K562 (cell line): ENCODE data around the gene RNF151. TPM values are rescaled to one million over a fixed set of nuclear protein-coding genes. Genes with fewer than 3 reads are reported as not detected.
A peak's percentile ranks its signal among the peaks of the same experiment; 100 is the strongest.

Experiments used
- ATF1 ChIP-seq, 2 experiments: fragments of 450-650 bp in 1 of 2; IDR thresholded peaks; 2 replicates each; pipeline ENCODE4 v1.6.1; 2016; ENCODE audit warnings: missing compliant biosample characterization in 1 of 2, missing genetic modification characterization in 1 of 2
- BACH1 ChIP-seq: fragments of 200-800 bp; sonication (Bioruptor generic); IDR thresholded peaks from 2 replicates; pipeline ENCODE4 v1.6.1; 2016; ENCODE audit warnings: missing genetic modification characterization, missing compliant biosample characterization
- CHD1 ChIP-seq: fragments of 200-600 bp; sonication (generic); IDR thresholded peaks from one replicate; pipeline ENCODE4 v1.6.1; 2012; ENCODE audit warnings: mild to moderate bottlenecking, moderate library complexity, low read length, inconsistent platforms
- CREB3 ChIP-seq: fragments of 450-650 bp; conservative IDR thresholded peaks from 2 replicates; pipeline ENCODE4 v1.6.1; 2016; ENCODE audit warnings: missing genetic modification characterization, low read depth, mild to moderate bottlenecking, missing compliant biosample characterization, moderate library complexity
- EP400 ChIP-seq: fragments of 450-650 bp; IDR thresholded peaks from 2 replicates; pipeline ENCODE4 v1.6.1; 2017; ENCODE audit warnings: antibody characterized with exemption, mild to moderate bottlenecking, moderate library complexity
- FUS ChIP-seq: fragments of 200-400 bp; formaldehyde crosslinking; optimal IDR thresholded peaks from 2 replicates; pipeline ENCODE3; 2017; ENCODE audit warnings: low read depth, low read length
- HDAC8 ChIP-seq: fragments of 450-650 bp; IDR thresholded peaks from 2 replicates; pipeline ENCODE4 v1.6.1; 2016; ENCODE audit warnings: mild to moderate bottlenecking, missing genetic modification characterization, moderate library complexity, missing compliant biosample characterization
- HNRNPUL1 ChIP-seq: fragments of 200-400 bp; formaldehyde crosslinking; IDR thresholded peaks from 2 replicates; pipeline ENCODE4 v1.6.1; 2017; ENCODE audit warnings: low read length
- IRF2 ChIP-seq: sonication (generic); formaldehyde crosslinking; IDR thresholded peaks from 2 replicates; pipeline ENCODE4 v1.8.1; 2022; ENCODE audit warnings: mild to moderate bottlenecking, missing genetic modification reagents
- NBN ChIP-seq: fragments of 450-650 bp; IDR thresholded peaks from 2 replicates; pipeline ENCODE4 v1.6.1; 2016; ENCODE audit warnings: low read depth, mild to moderate bottlenecking
- NFE2L1 ChIP-seq: fragments of 450-650 bp; IDR thresholded peaks from 2 replicates; pipeline ENCODE4 v1.6.1; 2016; ENCODE audit warnings: missing genetic modification characterization, low read depth, mild to moderate bottlenecking, missing compliant biosample characterization, moderate library complexity, borderline replicate concordance
- NR3C1 ChIP-seq: sonication (generic); formaldehyde crosslinking; IDR thresholded peaks from 2 replicates; pipeline ENCODE4 v1.8.1; 2022; ENCODE audit warnings: missing genetic modification reagents
- SPI1 ChIP-seq: IDR thresholded peaks from 2 replicates; pipeline ENCODE4 v1.6.1; 2011; ENCODE audit warnings: low read depth, low read length, control low read depth, borderline replicate concordance
- ZNF175 ChIP-seq: fragments of 200-800 bp; sonication (Bioruptor generic); IDR thresholded peaks from 2 replicates; pipeline ENCODE4 v1.6.1; 2016; ENCODE audit warnings: low read depth, mild to moderate bottlenecking, missing genetic modification characterization, missing compliant biosample characterization
- ZNF507 ChIP-seq: conservative IDR thresholded peaks from 2 replicates; pipeline ENCODE4 v1.6.1; 2017; ENCODE audit warnings: missing genetic modification characterization, missing compliant biosample characterization
- ZNF589 ChIP-seq: fragments of 200-800 bp; sonication (Bioruptor generic); IDR thresholded peaks from 2 replicates; pipeline ENCODE4 v1.6.1; 2016; ENCODE audit warnings: low read depth, missing genetic modification characterization, missing compliant biosample characterization
- polyA plus RNA-seq, 8 experiments: library from polyadenylated mRNA; depleted of rRNA in 4 of 8; stranded (reverse) in 5 of 8; unstranded in 3 of 8; fragments of >200 nt; fragmentation: Nextera tagmentation in 2 of 8; fragmentation: Illumina TruSeq in 1 of 8; extraction: Ambion mirVana in 2 of 8; extraction: Trizol in 1 of 8; gene quantifications; 2 replicates each; pipeline versions ENCODE4 v1.2.1 to v1.2.3, GENCODE V29; 2011 to 2014; ENCODE audit warnings: inconsistent platforms in 1 of 8, missing spikeins in 1 of 8
- total RNA-seq, 7 experiments: library from RNA; depleted of rRNA in 6 of 7; stranded (reverse); fragments of >200 nt in 6 of 7; fragmentation: Illumina TruSeq in 2 of 7; extraction: Trizol in 2 of 7; gene quantifications; 2 replicates each; pipeline versions ENCODE4 v1.2.1 to v1.2.3, GENCODE V29; 2011 to 2021; ENCODE audit warnings: low replicate concordance in 1 of 7
- TF ChIP-seq, protein P1 (sequence below): sonication (generic); formaldehyde crosslinking; IDR thresholded peaks from 2 replicates; pipeline ENCODE4 v1.8.1; 2022; ENCODE audit warnings: missing genetic modification reagents
- TF ChIP-seq, protein P2 (sequence below): IDR thresholded peaks from 2 replicates; pipeline ENCODE4 v1.6.1; 2014; ENCODE audit warnings: antibody characterized with exemption
- TF ChIP-seq, protein P3 (sequence below): sonication (generic); formaldehyde crosslinking; IDR thresholded peaks from 2 replicates; pipeline ENCODE4 v1.8.0; 2023; ENCODE audit warnings: missing genetic modification reagents, mild to moderate bottlenecking, borderline replicate concordance

RNF151 gene
- total and polyA plus RNA-seq, 9 of the 15 experiments (the other 6 are each of a cell fraction or from before 2014, with no cell fraction given), result not detected

DNA sequence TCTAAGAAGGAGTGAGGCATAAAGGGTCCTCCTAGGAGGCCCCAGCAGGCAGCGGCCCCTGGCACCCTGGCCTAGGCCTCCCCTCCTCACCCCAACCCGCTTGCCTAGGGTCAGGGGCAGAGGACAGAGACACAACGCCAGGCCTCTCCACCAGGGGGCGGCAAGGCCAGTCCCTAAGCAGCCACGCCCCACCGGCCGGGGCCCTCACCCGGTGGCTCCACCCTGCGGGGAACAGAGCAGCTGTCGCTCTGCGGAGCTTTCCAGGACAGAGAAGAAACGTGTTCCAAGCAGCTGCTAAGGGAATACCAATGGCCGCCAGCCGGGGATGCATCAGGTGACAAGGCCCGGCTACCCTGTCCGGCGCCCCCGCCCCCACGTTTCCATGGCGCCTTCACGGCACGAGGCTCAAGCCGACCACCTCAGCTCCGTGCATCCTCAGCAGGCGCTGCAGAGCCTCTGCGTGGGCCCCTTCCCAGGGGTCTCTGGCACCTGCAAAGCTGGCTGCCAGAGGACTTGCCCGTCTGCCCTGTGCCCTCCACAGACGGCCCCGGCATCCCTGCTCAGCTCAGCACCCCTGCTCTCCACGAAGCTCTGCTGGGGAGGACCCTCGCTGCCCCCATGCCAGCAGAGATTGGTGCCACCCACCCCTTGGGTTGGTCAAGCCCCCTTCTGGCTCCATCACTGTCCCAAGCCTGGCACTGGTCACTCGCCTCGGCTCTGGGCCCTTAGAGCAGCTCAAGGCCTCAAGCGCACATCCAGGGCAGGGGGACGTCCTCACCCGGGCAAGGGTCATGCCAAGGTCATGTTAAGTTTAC is 37.4 kb downstream of the RNF151 start (continued):
- no peak for TF ChIP-seq CREB3 (tag)
- no peak for TF ChIP-seq BACH1 (tag)
- no peak for TF ChIP-seq ATF1 (CRISPR knock-in tag; IDR thresholded peaks at IDR 0.05)
- peak; percentile 50 for TF ChIP-seq ATF1 (tag; IDR thresholded peaks at IDR 0.05)
- TF ChIP-seq ZNF175, result no peak
- TF ChIP-seq, protein P1, sequence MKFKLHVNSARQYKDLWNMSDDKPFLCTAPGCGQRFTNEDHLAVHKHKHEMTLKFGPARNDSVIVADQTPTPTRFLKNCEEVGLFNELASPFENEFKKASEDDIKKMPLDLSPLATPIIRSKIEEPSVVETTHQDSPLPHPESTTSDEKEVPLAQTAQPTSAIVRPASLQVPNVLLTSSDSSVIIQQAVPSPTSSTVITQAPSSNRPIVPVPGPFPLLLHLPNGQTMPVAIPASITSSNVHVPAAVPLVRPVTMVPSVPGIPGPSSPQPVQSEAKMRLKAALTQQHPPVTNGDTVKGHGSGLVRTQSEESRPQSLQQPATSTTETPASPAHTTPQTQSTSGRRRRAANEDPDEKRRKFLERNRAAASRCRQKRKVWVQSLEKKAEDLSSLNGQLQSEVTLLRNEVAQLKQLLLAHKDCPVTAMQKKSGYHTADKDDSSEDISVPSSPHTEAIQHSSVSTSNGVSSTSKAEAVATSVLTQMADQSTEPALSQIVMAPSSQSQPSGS (CRISPR knock-in tag), result no peak
- TF ChIP-seq NR3C1 (CRISPR knock-in tag), result no peak
- TF ChIP-seq ZNF589 (CRISPR knock-in tag), result no peak
- no peak for TF ChIP-seq ZNF507 (tag)
- TF ChIP-seq HDAC8 (tag), result no peak
- no peak for TF ChIP-seq NFE2L1 (tag)
- TF ChIP-seq CHD1, result no peak
- TF ChIP-seq HNRNPUL1, result no peak
- TF ChIP-seq, protein P2, sequence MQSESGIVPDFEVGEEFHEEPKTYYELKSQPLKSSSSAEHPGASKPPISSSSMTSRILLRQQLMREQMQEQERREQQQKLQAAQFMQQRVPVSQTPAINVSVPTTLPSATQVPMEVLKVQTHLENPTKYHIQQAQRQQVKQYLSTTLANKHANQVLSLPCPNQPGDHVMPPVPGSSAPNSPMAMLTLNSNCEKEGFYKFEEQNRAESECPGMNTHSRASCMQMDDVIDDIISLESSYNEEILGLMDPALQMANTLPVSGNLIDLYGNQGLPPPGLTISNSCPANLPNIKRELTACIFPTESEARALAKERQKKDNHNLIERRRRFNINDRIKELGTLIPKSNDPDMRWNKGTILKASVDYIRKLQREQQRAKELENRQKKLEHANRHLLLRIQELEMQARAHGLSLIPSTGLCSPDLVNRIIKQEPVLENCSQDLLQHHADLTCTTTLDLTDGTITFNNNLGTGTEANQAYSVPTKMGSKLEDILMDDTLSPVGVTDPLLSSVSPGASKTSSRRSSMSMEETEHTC, result no peak
- no peak for TF ChIP-seq SPI1
- TF ChIP-seq EP400, result peak; percentile 88
- TF ChIP-seq IRF2, result no peak
- no peak for TF ChIP-seq FUS
- TF ChIP-seq, protein P3, sequence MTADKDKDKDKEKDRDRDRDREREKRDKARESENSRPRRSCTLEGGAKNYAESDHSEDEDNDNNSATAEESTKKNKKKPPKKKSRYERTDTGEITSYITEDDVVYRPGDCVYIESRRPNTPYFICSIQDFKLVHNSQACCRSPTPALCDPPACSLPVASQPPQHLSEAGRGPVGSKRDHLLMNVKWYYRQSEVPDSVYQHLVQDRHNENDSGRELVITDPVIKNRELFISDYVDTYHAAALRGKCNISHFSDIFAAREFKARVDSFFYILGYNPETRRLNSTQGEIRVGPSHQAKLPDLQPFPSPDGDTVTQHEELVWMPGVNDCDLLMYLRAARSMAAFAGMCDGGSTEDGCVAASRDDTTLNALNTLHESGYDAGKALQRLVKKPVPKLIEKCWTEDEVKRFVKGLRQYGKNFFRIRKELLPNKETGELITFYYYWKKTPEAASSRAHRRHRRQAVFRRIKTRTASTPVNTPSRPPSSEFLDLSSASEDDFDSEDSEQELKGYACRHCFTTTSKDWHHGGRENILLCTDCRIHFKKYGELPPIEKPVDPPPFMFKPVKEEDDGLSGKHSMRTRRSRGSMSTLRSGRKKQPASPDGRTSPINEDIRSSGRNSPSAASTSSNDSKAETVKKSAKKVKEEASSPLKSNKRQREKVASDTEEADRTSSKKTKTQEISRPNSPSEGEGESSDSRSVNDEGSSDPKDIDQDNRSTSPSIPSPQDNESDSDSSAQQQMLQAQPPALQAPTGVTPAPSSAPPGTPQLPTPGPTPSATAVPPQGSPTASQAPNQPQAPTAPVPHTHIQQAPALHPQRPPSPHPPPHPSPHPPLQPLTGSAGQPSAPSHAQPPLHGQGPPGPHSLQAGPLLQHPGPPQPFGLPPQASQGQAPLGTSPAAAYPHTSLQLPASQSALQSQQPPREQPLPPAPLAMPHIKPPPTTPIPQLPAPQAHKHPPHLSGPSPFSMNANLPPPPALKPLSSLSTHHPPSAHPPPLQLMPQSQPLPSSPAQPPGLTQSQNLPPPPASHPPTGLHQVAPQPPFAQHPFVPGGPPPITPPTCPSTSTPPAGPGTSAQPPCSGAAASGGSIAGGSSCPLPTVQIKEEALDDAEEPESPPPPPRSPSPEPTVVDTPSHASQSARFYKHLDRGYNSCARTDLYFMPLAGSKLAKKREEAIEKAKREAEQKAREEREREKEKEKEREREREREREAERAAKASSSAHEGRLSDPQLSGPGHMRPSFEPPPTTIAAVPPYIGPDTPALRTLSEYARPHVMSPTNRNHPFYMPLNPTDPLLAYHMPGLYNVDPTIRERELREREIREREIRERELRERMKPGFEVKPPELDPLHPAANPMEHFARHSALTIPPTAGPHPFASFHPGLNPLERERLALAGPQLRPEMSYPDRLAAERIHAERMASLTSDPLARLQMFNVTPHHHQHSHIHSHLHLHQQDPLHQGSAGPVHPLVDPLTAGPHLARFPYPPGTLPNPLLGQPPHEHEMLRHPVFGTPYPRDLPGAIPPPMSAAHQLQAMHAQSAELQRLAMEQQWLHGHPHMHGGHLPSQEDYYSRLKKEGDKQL (CRISPR knock-in tag), result no peak
- 0 out of 2 replicates have a peak, but pooled peaks have one; percentile 51 for TF ChIP-seq NBN
